Measurements from ENCODE around the gene TRIM29. TPM values are rescaled to one million over a fixed set of nuclear protein-coding genes. Genes with fewer than 3 reads are reported as not detected.

TRIM29 gene
- total RNA-seq, 1 donor from 2014 or later: not detected

GRCh38 chr11:120120805-120121335, 17.0 kb downstream of the TRIM29 start:
- no peak for TF ChIP-seq CTCF (IDR thresholded peaks at IDR 0.05; ENCODE audit: unreplicated experiment)
- Mint-ChIP-seq H3K4me3 (ENCODE audit: low read depth) (no peak overlapping the region), H3K36me3 (ENCODE audit: insufficient read depth) (no peaks in the 10 kb centered on the region), H3K9me3 (ENCODE audit: low read depth) (no peaks in the 10 kb centered on the region), H3K27me3 (peaks cover 24% of the 10 kb centered on the region), H3K27ac (no peak overlapping the region), H3K4me1 (ENCODE audit: low read depth) (no peaks in the 10 kb centered on the region)
- DNase-seq (ENCODE audit: low spot score, unreplicated experiment): no peak

- no peaks in the 10 kb centered on the region for H3K36me3 Mint-ChIP-seq (ENCODE audit: insufficient read depth)
- H3K27me3 Mint-ChIP-seq: peaks cover 31% of the 10 kb centered on the region
- no peak overlapping the region for H3K27ac Mint-ChIP-seq
- no peak overlapping the region for H3K4me3 Mint-ChIP-seq (ENCODE audit: low read depth)
- H3K9me3 Mint-ChIP-seq (ENCODE audit: low read depth): no peaks in the 10 kb centered on the region
- no peak for TF ChIP-seq CTCF (IDR thresholded peaks at IDR 0.05; ENCODE audit: unreplicated experiment)
- H3K4me1 Mint-ChIP-seq (ENCODE audit: low read depth): no peaks in the 10 kb centered on the region
- no peak for DNase-seq (ENCODE audit: low spot score, unreplicated experiment)
Measured at GRCh38 chr11:120119121-120119520, 18.8 kb downstream of the TRIM29 start.

DNA sequence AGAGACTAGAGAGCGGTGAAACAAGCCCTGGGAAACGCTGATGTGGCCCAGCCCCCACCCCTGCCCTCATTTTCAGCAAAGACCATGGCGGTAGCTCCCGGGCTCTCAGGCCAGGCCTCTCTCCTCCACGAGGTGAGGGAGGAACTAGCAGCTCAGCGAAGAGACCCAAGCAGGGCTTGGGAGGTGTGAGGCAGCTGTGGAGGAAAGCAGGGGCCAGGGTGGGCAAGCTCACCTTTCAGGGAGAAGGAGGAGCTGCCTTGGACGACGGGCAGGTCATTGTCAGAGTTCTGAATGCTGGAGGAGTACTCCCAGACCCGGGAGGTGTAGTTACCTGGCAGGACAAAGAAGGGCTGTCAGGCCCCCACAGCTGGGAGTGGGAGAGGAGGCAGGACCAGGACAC, 19.9 kb downstream of the TRIM29 start:
- DNase-seq (ENCODE audit: low spot score, unreplicated experiment): no peak
- TF ChIP-seq CTCF (IDR thresholded peaks at IDR 0.05; ENCODE audit: unreplicated experiment): no peak
- H3K36me3 Mint-ChIP-seq (ENCODE audit: insufficient read depth): no peaks in the 10 kb centered on the region
- H3K4me1 Mint-ChIP-seq (ENCODE audit: low read depth): no peaks in the 10 kb centered on the region
- H3K9me3 Mint-ChIP-seq (ENCODE audit: low read depth): no peaks in the 10 kb centered on the region
- no peak overlapping the region for H3K27ac Mint-ChIP-seq
- H3K27me3 Mint-ChIP-seq: peaks cover 33% of the 10 kb centered on the region
- no peak overlapping the region for H3K4me3 Mint-ChIP-seq (ENCODE audit: low read depth)

- Mint-ChIP-seq H3K36me3 (ENCODE audit: insufficient read depth) (no peaks in the 10 kb centered on the region), H3K9me3 (ENCODE audit: low read depth) (no peaks in the 10 kb centered on the region), H3K27me3 (peaks cover 36% of the 10 kb centered on the region), H3K4me3 (ENCODE audit: low read depth) (no peak overlapping the region), H3K4me1 (ENCODE audit: low read depth) (no peaks in the 10 kb centered on the region), H3K27ac (no peak overlapping the region)
- TF ChIP-seq CTCF (IDR thresholded peaks at IDR 0.05; ENCODE audit: unreplicated experiment): no peak
- DNase-seq (ENCODE audit: low spot score, unreplicated experiment): no peak
Measured at GRCh38 chr11:120116966-120117365, 20.9 kb downstream of the TRIM29 start.

GRCh38 chr11:120115272-120116000, 22.5 kb downstream of the TRIM29 start:
- Mint-ChIP-seq H3K27me3 (peaks cover 44% of the 10 kb centered on the region), H3K4me1 (ENCODE audit: low read depth) (no peaks in the 10 kb centered on the region), H3K9me3 (ENCODE audit: low read depth) (no peaks in the 10 kb centered on the region), H3K4me3 (ENCODE audit: low read depth) (no peak overlapping the region), H3K27ac (no peak overlapping the region), H3K36me3 (ENCODE audit: insufficient read depth) (no peaks in the 10 kb centered on the region)
- DNase-seq (ENCODE audit: low spot score, unreplicated experiment): no peak
- peak; percentile 18 for TF ChIP-seq CTCF (IDR thresholded peaks at IDR 0.05; ENCODE audit: unreplicated experiment)

Measured in progenitor cell of endocrine pancreas (in vitro differentiated cells).